ENCODE data around the gene DNM3. TPM values are rescaled to one million over a fixed set of nuclear protein-coding genes. Genes with fewer than 3 reads are reported as not detected.

Gene DNM3
- polyA plus RNA-seq, 3 donors, result 0.15 TPM; not detected in 2

DNA sequence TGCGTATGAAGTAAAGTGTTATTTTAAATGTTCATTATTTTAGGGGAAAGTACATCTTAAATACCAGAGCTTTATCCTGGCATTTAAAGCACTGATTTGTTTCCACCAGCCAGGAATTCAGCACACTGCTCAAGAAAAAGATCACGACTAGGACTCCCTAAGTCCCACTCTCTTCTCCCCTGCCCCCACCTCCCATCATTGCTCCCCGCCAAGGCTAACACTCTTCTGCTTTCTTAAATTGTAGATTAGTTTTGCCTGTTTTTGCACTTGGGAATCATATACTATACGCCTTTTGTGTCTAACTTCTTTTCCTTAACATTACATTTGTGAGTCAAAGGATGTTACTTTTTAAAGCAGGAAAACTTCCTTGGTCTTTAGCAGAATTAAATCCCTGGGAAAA lies 541.7 kb downstream of the DNM3 start:
- no peaks in the 10 kb centered on the region for H3K4me1 ChIP-seq (ENCODE audit: control insufficient read depth in 1 of 2, insufficient read depth in 2 of 2, low read length in 2 of 2)
- no peaks in the 10 kb centered on the region for H4K20me1 ChIP-seq (ENCODE audit: insufficient read depth, low read length)
- 80% methylated on average over 1 of the region's 4 CpGs for whole genome bisulfite sequencing (ENCODE audit: insufficient coverage)
- H3K4me2 ChIP-seq (replicated peaks; ENCODE audit: extremely low read depth, low read length, poor library complexity, severe bottlenecking), result no peak overlapping the region
- H2AFZ ChIP-seq (ENCODE audit: insufficient read depth, low read depth, low read length, poor library complexity, severe bottlenecking), result no peak overlapping the region
- Mint-ChIP-seq H3K4me1 (peaks cover 7% of the 10 kb centered on the region), H3K36me3 (peaks cover 0 to 3% of the 10 kb centered on the region in 2 donors), H3K4me3 (no peak overlapping the region), H3K27ac (no peak overlapping the region), H3K27me3 (ENCODE audit: low read depth in 3 of 3) (peaks cover 0 to 1% (median 0%) of the 10 kb centered on the region in 3 donors), H3K9me3 (peaks cover 0 to 3% (median 0%) of the 10 kb centered on the region in 7 donors)
- no peaks in the 10 kb centered on the region for H3K36me3 ChIP-seq (replicated peaks in 1 of 2; ENCODE audit: control insufficient read depth in 1 of 2, insufficient read depth in 2 of 2, low read length in 2 of 2)
- H3K4me3 ChIP-seq (replicated peaks in 1 of 3; ENCODE audit: low read depth in 2 of 3, low read length in 3 of 3), result no peak overlapping the region
- no peaks in the 10 kb centered on the region for H3K27me3 ChIP-seq (ENCODE audit: control insufficient read depth in 2 of 2, insufficient read depth in 2 of 2, low read length in 2 of 2)
- H3K79me2 ChIP-seq (ENCODE audit: insufficient read depth, low read length), result no peaks in the 10 kb centered on the region
- H3K9ac ChIP-seq (ENCODE audit: insufficient read depth, low read length, poor library complexity, severe bottlenecking), result no peak overlapping the region
- no peak overlapping the region for H3K27ac ChIP-seq (ENCODE audit: low read depth in 1 of 2, low read length in 2 of 2)
- no peaks in the 10 kb centered on the region for H3K9me3 ChIP-seq (replicated peaks in 1 of 2; ENCODE audit: control insufficient read depth in 1 of 2, insufficient read depth in 1 of 2, low read length in 2 of 2)
- no peak for TF ChIP-seq CTCF (IDR thresholded peaks at IDR 0.05)
- no peak for DNase-seq
- intact Hi-C loops (cut with micrococcal nuclease), result no loop called here

DNA sequence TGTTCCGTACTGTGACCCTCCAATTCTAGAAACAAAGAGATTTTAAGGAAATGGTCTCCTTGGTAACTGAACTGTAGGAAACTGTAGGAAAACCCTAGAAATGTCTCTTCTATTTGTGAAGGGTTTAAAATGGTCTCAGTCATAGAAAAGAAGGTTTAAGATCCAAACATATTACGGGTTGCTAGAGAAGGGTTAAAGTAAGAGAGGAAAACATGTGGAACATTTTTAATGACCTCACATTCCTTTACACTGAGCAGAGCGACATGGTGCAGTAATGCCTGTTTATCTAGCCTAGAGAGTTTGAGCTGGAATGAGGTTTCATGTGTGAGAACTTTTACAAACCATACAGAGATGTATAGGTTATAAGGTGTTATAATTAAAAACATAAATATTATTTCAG lies 542.2 kb downstream of the DNM3 start:
- H3K36me3 Mint-ChIP-seq, result peaks cover 0 to 3% of the 10 kb centered on the region in 2 donors
- H3K36me3 ChIP-seq (replicated peaks in 1 of 2; ENCODE audit: control insufficient read depth in 1 of 2, insufficient read depth in 2 of 2, low read length in 2 of 2), result no peaks in the 10 kb centered on the region
- H3K27ac ChIP-seq (ENCODE audit: low read depth in 1 of 2, low read length in 2 of 2), result no peak overlapping the region
- H3K4me1 Mint-ChIP-seq, result peaks cover 7% of the 10 kb centered on the region
- no peaks in the 10 kb centered on the region for H3K79me2 ChIP-seq (ENCODE audit: insufficient read depth, low read length)
- intact Hi-C loops (cut with micrococcal nuclease), result no loop called here
- no peak overlapping the region for H3K4me3 Mint-ChIP-seq
- H3K4me3 ChIP-seq (replicated peaks in 1 of 3; ENCODE audit: low read depth in 2 of 3, low read length in 3 of 3), result no peak overlapping the region
- H3K27me3 Mint-ChIP-seq (ENCODE audit: low read depth in 3 of 3), result peaks cover 0 to 2% (median 0%) of the 10 kb centered on the region in 3 donors
- no peak for TF ChIP-seq CTCF (IDR thresholded peaks at IDR 0.05)
- peaks cover 0 to 3% (median 0%) of the 10 kb centered on the region in 7 donors for H3K9me3 Mint-ChIP-seq
- H3K27ac Mint-ChIP-seq, result no peak overlapping the region
- H4K20me1 ChIP-seq (ENCODE audit: insufficient read depth, low read length), result no peaks in the 10 kb centered on the region
- no CpG with 5 or more reads among the region's 3 CpGs for WGBS (ENCODE audit: insufficient coverage)
- H3K27me3 ChIP-seq (ENCODE audit: control insufficient read depth in 2 of 2, insufficient read depth in 2 of 2, low read length in 2 of 2), result no peaks in the 10 kb centered on the region
- no peak overlapping the region for H2AFZ ChIP-seq (ENCODE audit: insufficient read depth, low read depth, low read length, poor library complexity, severe bottlenecking)
- H3K4me2 ChIP-seq (replicated peaks; ENCODE audit: extremely low read depth, low read length, poor library complexity, severe bottlenecking), result no peak overlapping the region
- no peak overlapping the region for H3K9ac ChIP-seq (ENCODE audit: insufficient read depth, low read length, poor library complexity, severe bottlenecking)
- no peak for DNase-seq
- H3K9me3 ChIP-seq (replicated peaks in 1 of 2; ENCODE audit: control insufficient read depth in 1 of 2, insufficient read depth in 1 of 2, low read length in 2 of 2), result no peaks in the 10 kb centered on the region
- no peaks in the 10 kb centered on the region for H3K4me1 ChIP-seq (ENCODE audit: control insufficient read depth in 1 of 2, insufficient read depth in 2 of 2, low read length in 2 of 2)
